Measurements from ENCODE around the gene ACSM6. TPM values are rescaled to one million over a fixed set of nuclear protein-coding genes. Genes with fewer than 3 reads are reported as not detected.
"Not testable (repeated sequence)": the region's sequence is repeated elsewhere in the genome, so short reads cannot be mapped to it uniquely, and the experiment has no call there.

ACSM6 gene
- polyA plus RNA-seq, 1 donor (not counting 4 experiments of a cell fraction or from before 2014, with no cell fraction given) = not detected

- peak overlapping the region in 1 of 3 experiments; percentile 17 for H3K4me3 ChIP-seq (ENCODE audit: control insufficient read depth in 2 of 3, extremely low read depth in 1 of 3, insufficient read depth in 2 of 3, low read depth in 1 of 3, low read length in 3 of 3)
- dilution Hi-C loops (cut with MboI; ENCODE audit: extremely low pct_ligation_motif_present, low sequenced_read_pairs) = no loop called here
- FAIRE-seq = peak; percentile 97
- no peaks in the 10 kb centered on the region for H3K27me3 ChIP-seq (ENCODE audit: control insufficient read depth, extremely low read depth, insufficient read depth, low read length)
- H3K79me2 ChIP-seq (ENCODE audit: control insufficient read depth, insufficient read depth, low read length) = no peaks in the 10 kb centered on the region
- peak overlapping the region; percentile 75 for H3K4me2 ChIP-seq (ENCODE audit: control insufficient read depth, extremely low read depth, insufficient read depth, low read depth, low read length)
- H4K20me1 ChIP-seq (ENCODE audit: control insufficient read depth, extremely low read depth, insufficient read depth, low read length) = no peaks in the 10 kb centered on the region
- peaks cover 8 to 12% of the 10 kb centered on the region in 2 experiments for H3K36me3 ChIP-seq (ENCODE audit: control insufficient read depth in 2 of 2, extremely low read depth in 1 of 2, insufficient read depth in 2 of 2, low read length in 2 of 2)
- peak; percentile 83 for DNase-seq (ENCODE audit: low read depth, low spot score)
- peak overlapping the region; percentile 88 for H3K27ac ChIP-seq (ENCODE audit: control insufficient read depth, insufficient read depth, low read length)
- H3K9me1 ChIP-seq (ENCODE audit: control insufficient read depth, extremely low read depth, insufficient read depth, low read length) = no peaks in the 10 kb centered on the region
- H3K9ac ChIP-seq (ENCODE audit: control insufficient read depth, extremely low read depth, insufficient read depth, low read length) = peak overlapping the region; percentile 67
- peaks cover 27% of the 10 kb centered on the region for H3K4me1 ChIP-seq (ENCODE audit: control insufficient read depth, extremely low read depth, insufficient read depth, low read length)
- TF ChIP-seq EZH2 (IDR thresholded peaks at IDR 0.05; ENCODE audit: low read length) (no peak), CTCF (optimal IDR thresholded peaks at IDR 0.05 in 1 of 3, IDR thresholded peaks at IDR 0.05 in 1 of 3, conservative IDR thresholded peaks at IDR 0.05 in 1 of 3; ENCODE audit: extremely low read depth in 1 of 3, insufficient read depth in 2 of 3, low read length in 3 of 3) (no peak)
- no peaks in the 10 kb centered on the region for H3K9me3 ChIP-seq (ENCODE audit: control insufficient read depth, low read depth, low read length)
- H2AFZ ChIP-seq (ENCODE audit: control insufficient read depth, low read length) = no peak overlapping the region
These were observed 35.9 kb downstream of the ACSM6 start for GRCh38 chr10:95229724-95230627.

- H3K79me2 ChIP-seq (ENCODE audit: control insufficient read depth, insufficient read depth, low read length); H3K4me3 ChIP-seq (ENCODE audit: control insufficient read depth in 2 of 3, extremely low read depth in 1 of 3, insufficient read depth in 2 of 3, low read depth in 1 of 3, low read length in 3 of 3); H2AFZ ChIP-seq (ENCODE audit: control insufficient read depth, low read length); H3K9me1 ChIP-seq (ENCODE audit: control insufficient read depth, extremely low read depth, insufficient read depth, low read length); H3K27me3 ChIP-seq (ENCODE audit: control insufficient read depth, extremely low read depth, insufficient read depth, low read length); dilution Hi-C loops (cut with MboI; ENCODE audit: extremely low pct_ligation_motif_present, low sequenced_read_pairs); FAIRE-seq; DNase-seq (ENCODE audit: low read depth, low spot score); H3K9me3 ChIP-seq (ENCODE audit: control insufficient read depth, low read depth, low read length); H4K20me1 ChIP-seq (ENCODE audit: control insufficient read depth, extremely low read depth, insufficient read depth, low read length): not testable (repeated sequence)
- peak overlapping the region; percentile 75 for H3K4me2 ChIP-seq (ENCODE audit: control insufficient read depth, extremely low read depth, insufficient read depth, low read depth, low read length)
- peaks cover 12 to 14% of the 10 kb centered on the region in 2 experiments for H3K36me3 ChIP-seq (ENCODE audit: control insufficient read depth in 2 of 2, extremely low read depth in 1 of 2, insufficient read depth in 2 of 2, low read length in 2 of 2)
- H3K9ac ChIP-seq (ENCODE audit: control insufficient read depth, extremely low read depth, insufficient read depth, low read length) = peak overlapping the region; percentile 1
- H3K4me1 ChIP-seq (ENCODE audit: control insufficient read depth, extremely low read depth, insufficient read depth, low read length) = peaks cover 30% of the 10 kb centered on the region
- H3K27ac ChIP-seq (ENCODE audit: control insufficient read depth, insufficient read depth, low read length) = peak overlapping the region; percentile 88
These were observed 36.9 kb downstream of the ACSM6 start for GRCh38 chr10:95230677-95231586.
